ELR (cell line): ENCODE results near the gene PRICKLE2.

Experiments
- DNase-seq: peaks from one replicate; pipeline ENCODE4 v3.0.0-alpha.2; 2015; ENCODE audit warnings: low read depth

The PRICKLE2 gene

DNA sequence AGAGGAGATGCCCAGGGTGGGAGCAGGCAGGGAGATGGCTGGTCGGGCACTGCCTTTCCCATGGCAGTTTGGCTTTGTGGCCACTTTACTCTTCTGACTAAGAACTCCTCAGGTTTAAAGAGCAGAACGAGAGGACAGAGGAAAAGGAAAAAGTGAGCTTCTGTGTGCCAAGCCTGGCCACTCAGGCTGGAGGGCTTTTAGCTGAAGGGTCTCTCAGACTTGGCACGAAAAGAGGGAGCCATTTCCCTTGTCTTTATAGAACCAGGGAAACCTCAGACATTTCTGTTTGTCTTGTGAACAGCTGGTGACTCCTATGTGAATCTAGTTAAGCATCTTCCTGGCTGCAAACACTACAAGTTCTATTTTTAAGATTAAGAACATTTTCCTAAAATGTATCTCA is 178.7 kb downstream of the PRICKLE2 start:
- DNase-seq = no peak

GRCh38 chr3:64042952-64043351 is 182.3 kb downstream of the PRICKLE2 start:
- DNase-seq = no peak
